Measurements from ENCODE around the gene DUSP28.
A peak's percentile ranks its signal among the peaks of the same experiment; 100 is the strongest.

DUSP28 gene

GRCh38 chr2:240586919-240587800, 27.0 kb downstream of the DUSP28 start:
- TF ChIP-seq, protein P1, sequence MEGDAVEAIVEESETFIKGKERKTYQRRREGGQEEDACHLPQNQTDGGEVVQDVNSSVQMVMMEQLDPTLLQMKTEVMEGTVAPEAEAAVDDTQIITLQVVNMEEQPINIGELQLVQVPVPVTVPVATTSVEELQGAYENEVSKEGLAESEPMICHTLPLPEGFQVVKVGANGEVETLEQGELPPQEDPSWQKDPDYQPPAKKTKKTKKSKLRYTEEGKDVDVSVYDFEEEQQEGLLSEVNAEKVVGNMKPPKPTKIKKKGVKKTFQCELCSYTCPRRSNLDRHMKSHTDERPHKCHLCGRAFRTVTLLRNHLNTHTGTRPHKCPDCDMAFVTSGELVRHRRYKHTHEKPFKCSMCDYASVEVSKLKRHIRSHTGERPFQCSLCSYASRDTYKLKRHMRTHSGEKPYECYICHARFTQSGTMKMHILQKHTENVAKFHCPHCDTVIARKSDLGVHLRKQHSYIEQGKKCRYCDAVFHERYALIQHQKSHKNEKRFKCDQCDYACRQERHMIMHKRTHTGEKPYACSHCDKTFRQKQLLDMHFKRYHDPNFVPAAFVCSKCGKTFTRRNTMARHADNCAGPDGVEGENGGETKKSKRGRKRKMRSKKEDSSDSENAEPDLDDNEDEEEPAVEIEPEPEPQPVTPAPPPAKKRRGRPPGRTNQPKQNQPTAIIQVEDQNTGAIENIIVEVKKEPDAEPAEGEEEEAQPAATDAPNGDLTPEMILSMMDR (conservative IDR thresholded peaks at IDR 0.05): no peak
- no peak for TF ChIP-seq ZFX (IDR thresholded peaks at IDR 0.05)
- peak overlapping the region; percentile 87 for H3K27ac ChIP-seq

DNA sequence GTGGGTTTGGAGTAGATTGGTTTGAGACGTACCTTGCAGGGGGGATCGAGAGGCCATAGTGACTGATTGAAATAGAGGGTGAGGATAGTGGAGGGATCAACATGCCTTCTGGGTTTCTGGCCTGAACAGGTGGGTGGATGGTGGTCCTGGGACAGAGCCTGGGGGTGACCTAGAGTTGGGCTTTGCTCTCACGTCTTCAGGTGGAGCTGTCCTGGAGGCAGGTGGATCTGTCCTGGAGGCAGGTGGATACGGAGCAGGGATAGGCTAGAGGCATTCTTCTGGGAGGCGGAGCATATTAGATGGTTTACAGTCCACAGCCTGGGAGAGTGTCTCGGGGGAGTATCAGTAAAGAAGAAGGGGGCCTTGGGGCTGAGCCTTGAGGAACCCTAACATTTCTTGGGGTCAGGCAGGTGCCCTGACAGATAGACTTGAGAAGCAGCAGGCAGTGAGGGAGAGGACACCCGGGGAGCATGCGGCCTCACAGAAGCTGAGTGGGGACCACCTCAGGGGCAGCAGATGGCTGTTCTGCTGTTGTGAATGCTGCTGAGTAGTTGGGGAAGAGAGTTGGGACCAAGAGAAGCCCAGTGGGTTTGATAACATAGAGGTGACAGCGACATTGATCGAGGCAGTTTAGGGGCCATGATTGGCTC, 28.0 kb downstream of the DUSP28 start:
- H3K27ac ChIP-seq: no peak overlapping the region; the same call in 1 of the 2 replicates
- TF ChIP-seq, protein P1 (conservative IDR thresholded peaks at IDR 0.05): no peak
- no peak for TF ChIP-seq ZFX (IDR thresholded peaks at IDR 0.05)

DNA sequence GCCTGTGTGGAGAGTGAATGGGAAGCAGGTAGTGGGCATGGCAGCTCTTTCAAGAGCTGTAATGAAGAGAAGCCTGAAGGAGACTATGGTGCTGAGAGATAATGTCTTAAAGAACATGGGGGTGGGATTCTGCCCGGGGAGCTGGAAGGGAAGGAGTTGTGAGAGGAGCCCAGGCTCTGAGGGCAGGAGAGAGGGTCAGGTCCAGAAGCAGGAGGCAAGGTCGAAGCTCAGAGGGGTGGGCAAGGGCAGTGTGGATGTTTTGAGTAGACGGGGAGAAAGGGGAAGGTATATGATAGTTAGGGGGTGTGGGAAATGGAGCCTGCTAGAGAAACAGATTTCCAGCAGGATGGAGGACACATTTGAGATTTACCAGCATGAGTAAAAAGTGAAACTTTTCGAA, 28.5 kb downstream of the DUSP28 start:
- no peak overlapping the region for H3K27ac ChIP-seq
- no peak for TF ChIP-seq ZFX (IDR thresholded peaks at IDR 0.05)
- TF ChIP-seq, protein P1 (conservative IDR thresholded peaks at IDR 0.05): no peak

GRCh38 chr2:240589375-240589774, 29.2 kb downstream of the DUSP28 start:
- TF ChIP-seq, protein P1 (conservative IDR thresholded peaks at IDR 0.05): no peak
- TF ChIP-seq ZFX (IDR thresholded peaks at IDR 0.05): no peak
- no peak overlapping the region for H3K27ac ChIP-seq

DNA sequence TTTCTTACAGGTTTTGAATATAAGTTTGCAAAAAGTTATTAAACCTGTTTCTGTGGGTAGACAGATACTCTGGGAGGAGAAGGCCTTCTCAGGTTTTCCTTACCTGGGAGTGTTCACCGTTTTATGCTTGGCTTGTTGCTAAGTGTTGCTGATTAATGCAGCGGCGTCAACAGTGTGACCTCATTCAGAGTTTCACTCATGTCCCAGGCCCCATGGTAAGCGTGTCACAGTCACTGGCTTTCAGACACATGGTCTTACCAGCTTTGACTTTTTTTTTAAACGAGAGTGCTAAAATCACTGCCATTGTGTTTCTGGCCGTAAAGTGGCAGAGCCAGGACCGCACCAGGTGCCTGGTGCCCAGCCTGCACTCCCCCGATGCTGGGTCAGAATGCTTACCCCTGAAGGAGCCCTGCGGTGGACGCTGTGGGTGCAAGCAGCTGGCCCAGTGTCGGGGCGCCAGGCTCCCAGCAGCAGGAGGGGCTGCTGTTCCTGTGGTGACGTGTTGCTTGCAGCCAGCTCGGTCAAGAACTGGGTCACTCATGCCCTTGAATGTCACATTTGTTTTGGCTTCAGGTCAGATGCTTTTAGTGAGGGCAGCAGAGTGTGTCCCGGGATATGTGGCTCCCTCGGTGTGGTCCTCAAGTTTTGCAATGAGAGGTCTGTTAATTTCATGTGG, 29.8 kb downstream of the DUSP28 start:
- H3K27ac ChIP-seq: no peak overlapping the region
- TF ChIP-seq, protein P1 (conservative IDR thresholded peaks at IDR 0.05): no peak
- TF ChIP-seq ZFX (IDR thresholded peaks at IDR 0.05): no peak

- TF ChIP-seq, protein P1 (conservative IDR thresholded peaks at IDR 0.05): no peak
- H3K27ac ChIP-seq: no peak overlapping the region
Measured at GRCh38 chr2:240590681-240591111, 30.5 kb downstream of the DUSP28 start.

DNA sequence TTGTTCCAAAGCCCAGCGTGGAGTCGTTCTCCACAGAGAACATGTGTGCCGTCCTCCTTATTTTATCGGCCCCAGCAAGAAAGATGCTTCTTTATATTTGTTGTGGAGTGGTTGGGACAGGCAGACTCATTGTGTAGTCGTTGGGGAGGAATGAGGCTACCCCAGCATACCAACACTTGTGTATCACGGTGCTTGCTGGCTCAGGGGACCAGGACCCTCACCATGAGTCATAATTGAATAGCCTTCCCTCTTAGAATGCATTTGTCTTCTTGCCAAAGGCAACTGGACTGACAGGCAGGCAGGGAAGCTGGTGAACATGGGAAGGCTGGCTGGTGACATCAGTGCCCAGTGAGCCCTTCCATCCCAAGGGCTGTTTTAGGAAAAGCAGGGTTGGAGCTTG, 31.1 kb downstream of the DUSP28 start:
- no peak overlapping the region for H3K27ac ChIP-seq
- TF ChIP-seq ZFX (IDR thresholded peaks at IDR 0.05): no peak
- TF ChIP-seq, protein P1 (conservative IDR thresholded peaks at IDR 0.05): no peak
